Activated T-cell treated with anti-CD3 and anti-CD28 coated beads, Interleukin-2, amount 50 U/mL, for 1 hour (primary cell): ENCODE measurements around the gene GAL.

Experiments used
- DNase-seq: peaks from one replicate; pipeline ENCODE4 v3.0.0-alpha.2; 2020

The GAL gene

GRCh38 chr11:68659158-68659921 lies 25.0 kb upstream of the GAL start:
- no peak for DNase-seq

GRCh38 chr11:68660066-68660810 lies 24.1 kb upstream of the GAL start:
- DNase-seq, result no peak

- no peak for DNase-seq
Measured at GRCh38 chr11:68661014-68661413, 23.3 kb upstream of the GAL start.

GRCh38 chr11:68661697-68662603 lies 22.4 kb upstream of the GAL start:
- no peak for DNase-seq

- no peak for DNase-seq
Measured at GRCh38 chr11:68663482-68664010, 20.8 kb upstream of the GAL start.

GRCh38 chr11:68664141-68664540 lies 20.2 kb upstream of the GAL start:
- no peak for DNase-seq

GRCh38 chr11:68664906-68665305 lies 19.4 kb upstream of the GAL start:
- no peak for DNase-seq

- DNase-seq, result no peak
Measured at GRCh38 chr11:68665436-68665835, 18.9 kb upstream of the GAL start.

GRCh38 chr11:68666849-68667248 lies 17.5 kb upstream of the GAL start:
- no peak for DNase-seq

GRCh38 chr11:68667511-68668500 lies 16.5 kb upstream of the GAL start:
- DNase-seq, result no peak

- DNase-seq, result no peak
Measured at GRCh38 chr11:68669301-68670090, 14.8 kb upstream of the GAL start.

- no peak for DNase-seq
Measured at GRCh38 chr11:68670208-68670992, 13.9 kb upstream of the GAL start.

- no peak for DNase-seq
Measured at GRCh38 chr11:68673306-68673945, 10.9 kb upstream of the GAL start.

- no peak for DNase-seq
Measured at GRCh38 chr11:68673991-68674390, 10.4 kb upstream of the GAL start.

- no peak for DNase-seq
Measured at GRCh38 chr11:68674461-68674860, 9.9 kb upstream of the GAL start.

- DNase-seq, result no peak
Measured at GRCh38 chr11:68677432-68677831, 6.9 kb upstream of the GAL start.

GRCh38 chr11:68678031-68678441 lies 6.3 kb upstream of the GAL start:
- no peak for DNase-seq

GRCh38 chr11:68680541-68681231 lies 3.7 kb upstream of the GAL start:
- no peak for DNase-seq

- no peak for DNase-seq
Measured at GRCh38 chr11:68682531-68682961, 1.8 kb upstream of the GAL start.
